GM20000 (cell line): ENCODE measurements around the gene GPER1.

Experiments
- DNase-seq: peaks from one replicate; pipeline ENCODE4 v3.0.0; 2012; ENCODE audit warnings: low spot score
- TF ChIP-seq, protein P1 (sequence below): IDR thresholded peaks from 2 replicates; pipeline ENCODE4 v1.5.1; 2012; ENCODE audit warnings: mild to moderate bottlenecking, control low read depth; ENCODE audit errors: extremely low read depth, missing control alignments

Gene GPER1

DNA sequence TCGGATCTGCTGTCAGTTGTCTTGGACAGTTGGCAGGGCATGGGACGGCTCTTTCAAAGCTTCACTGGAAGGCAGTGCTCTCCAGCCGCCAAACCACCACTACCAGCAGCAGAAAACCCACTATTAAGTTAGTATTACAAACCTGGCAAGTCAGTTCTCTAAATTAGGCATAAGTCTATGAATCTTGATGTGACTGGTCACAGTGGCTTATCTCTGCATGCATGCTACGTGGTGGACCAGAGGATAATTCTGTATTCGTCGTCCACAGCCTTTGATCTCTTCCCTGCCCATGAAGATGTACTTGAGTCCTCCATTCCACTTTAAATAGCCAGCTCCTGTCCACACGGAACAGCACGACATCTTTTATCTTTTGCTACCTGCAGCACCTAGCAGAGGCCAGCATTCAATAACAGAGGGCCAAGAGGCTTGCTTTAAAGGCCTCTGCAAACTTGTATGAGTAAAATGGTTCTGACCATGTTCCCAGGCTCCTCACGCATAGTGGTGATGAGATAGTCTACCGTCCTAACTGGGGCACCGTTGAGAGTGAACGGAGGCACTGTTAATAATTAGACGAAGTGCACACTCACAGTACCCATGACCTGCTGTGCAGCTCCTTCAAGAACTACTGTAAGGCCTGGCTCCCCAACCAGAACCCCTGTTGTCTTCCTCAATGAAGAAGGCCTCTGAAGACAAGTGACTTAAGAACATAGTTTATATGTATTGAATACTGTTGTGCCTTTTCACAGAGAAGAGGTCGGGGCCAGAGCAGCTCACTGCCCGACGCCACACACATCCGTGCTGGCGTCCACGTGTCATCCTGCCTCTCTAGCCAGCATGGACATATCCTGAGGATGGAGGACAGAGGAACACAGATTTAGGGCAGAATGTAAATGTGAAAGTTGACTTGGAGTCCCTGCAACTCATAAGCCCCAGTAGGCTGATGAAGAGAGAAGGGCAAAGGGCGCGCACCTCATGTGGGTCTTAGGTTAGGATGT is 42.5 kb upstream of the GPER1 start:
- TF ChIP-seq, protein P1, sequence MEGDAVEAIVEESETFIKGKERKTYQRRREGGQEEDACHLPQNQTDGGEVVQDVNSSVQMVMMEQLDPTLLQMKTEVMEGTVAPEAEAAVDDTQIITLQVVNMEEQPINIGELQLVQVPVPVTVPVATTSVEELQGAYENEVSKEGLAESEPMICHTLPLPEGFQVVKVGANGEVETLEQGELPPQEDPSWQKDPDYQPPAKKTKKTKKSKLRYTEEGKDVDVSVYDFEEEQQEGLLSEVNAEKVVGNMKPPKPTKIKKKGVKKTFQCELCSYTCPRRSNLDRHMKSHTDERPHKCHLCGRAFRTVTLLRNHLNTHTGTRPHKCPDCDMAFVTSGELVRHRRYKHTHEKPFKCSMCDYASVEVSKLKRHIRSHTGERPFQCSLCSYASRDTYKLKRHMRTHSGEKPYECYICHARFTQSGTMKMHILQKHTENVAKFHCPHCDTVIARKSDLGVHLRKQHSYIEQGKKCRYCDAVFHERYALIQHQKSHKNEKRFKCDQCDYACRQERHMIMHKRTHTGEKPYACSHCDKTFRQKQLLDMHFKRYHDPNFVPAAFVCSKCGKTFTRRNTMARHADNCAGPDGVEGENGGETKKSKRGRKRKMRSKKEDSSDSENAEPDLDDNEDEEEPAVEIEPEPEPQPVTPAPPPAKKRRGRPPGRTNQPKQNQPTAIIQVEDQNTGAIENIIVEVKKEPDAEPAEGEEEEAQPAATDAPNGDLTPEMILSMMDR: no peak
- DNase-seq: no peak

GRCh38 chr7:1046722-1047679 is 40.9 kb upstream of the GPER1 start:
- no peak for DNase-seq
- TF ChIP-seq, protein P1: no peak

DNA sequence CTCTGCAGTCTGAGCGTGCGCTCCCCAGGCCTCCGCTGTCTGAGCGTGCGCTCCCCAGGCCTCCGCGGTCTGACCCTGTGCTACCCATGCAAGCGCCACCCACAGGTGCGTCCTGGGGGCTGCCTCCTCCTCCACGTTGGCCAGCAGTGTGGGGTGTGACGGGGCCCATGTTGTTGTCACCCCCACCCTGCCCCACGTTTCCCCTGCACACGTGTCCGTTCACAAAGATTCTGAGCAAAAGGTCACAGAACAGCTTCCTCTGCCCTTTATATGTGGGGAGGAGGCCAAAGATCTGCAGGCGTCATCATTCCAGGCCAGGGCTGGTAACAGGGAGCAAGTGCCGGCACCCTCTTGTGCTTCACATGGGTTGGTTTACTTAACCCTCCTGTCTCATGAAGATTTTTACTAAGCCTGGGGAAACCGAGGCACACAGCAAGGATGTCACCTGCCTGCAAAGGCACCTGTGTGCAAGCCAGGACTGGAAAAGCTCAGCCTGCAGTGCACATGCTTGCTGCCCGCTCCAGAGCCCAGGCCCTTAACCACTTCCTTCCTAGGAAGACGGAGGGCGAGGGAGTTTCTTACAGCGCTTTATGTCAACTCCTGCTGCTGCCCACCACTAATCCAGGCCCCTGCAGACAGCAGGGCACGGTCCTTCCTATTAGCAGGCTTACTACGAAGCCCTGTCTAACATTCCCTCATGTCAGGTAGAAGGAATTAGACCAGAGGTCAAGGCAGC is 38.7 kb upstream of the GPER1 start:
- TF ChIP-seq, protein P1: no peak
- no peak for DNase-seq

- TF ChIP-seq, protein P1: no peak
- DNase-seq: no peak
Observed at GRCh38 chr7:1049801-1050200, 38.1 kb upstream of the GPER1 start.

- no peak for DNase-seq
- TF ChIP-seq, protein P1: no peak
Observed at GRCh38 chr7:1050254-1050906, 37.5 kb upstream of the GPER1 start.

GRCh38 chr7:1050956-1051690 is 36.8 kb upstream of the GPER1 start:
- TF ChIP-seq, protein P1: no peak
- no peak for DNase-seq
